ENCODE measurements around the gene NDFIP1.

GRCh38 chr5:142197098-142197497 lies 88.5 kb downstream of the NDFIP1 start:
- TF ChIP-seq CTCF (IDR thresholded peaks at IDR 0.05) (no peak), POLR2A (IDR thresholded peaks at IDR 0.05) (no peak)

Data from right lobe of liver (tissue), 4 donors.